Neural crest cell (in vitro differentiated cells): ENCODE data around the gene ATG4A. TPM values are rescaled to one million over a fixed set of nuclear protein-coding genes. Genes with fewer than 3 reads are reported as not detected.

Source experiments
- DNase-seq: peaks from one replicate; pipeline ENCODE4 v3.0.0; 2021; ENCODE audit warnings: low read depth, mixed read lengths, low spot score
- H3K27ac Mint-ChIP-seq: one replicate; pipeline ENCODE4 v1.8.0; 2021; ENCODE audit warnings: mild to moderate bottlenecking, mixed read lengths; ENCODE audit not compliant: unreplicated experiment
- H3K27me3 Mint-ChIP-seq: 2 replicates; pipeline ENCODE4 v1.8.0; 2021; ENCODE audit warnings: low read depth, mild to moderate bottlenecking, mixed read lengths
- H3K36me3 Mint-ChIP-seq: 2 replicates; pipeline ENCODE4 v1.8.0; 2021; ENCODE audit warnings: low read depth, mild to moderate bottlenecking, mixed read lengths
- H3K4me1 Mint-ChIP-seq: 2 replicates; pipeline ENCODE4 v1.8.0; 2021; ENCODE audit warnings: mixed read lengths
- H3K4me3 Mint-ChIP-seq: one replicate; pipeline ENCODE4 v1.8.0; 2021; ENCODE audit warnings: mild to moderate bottlenecking, mixed read lengths
- H3K9me3 Mint-ChIP-seq: 2 replicates; pipeline ENCODE4 v1.8.0; 2021; ENCODE audit warnings: mixed read lengths
- total RNA-seq: library from RNA; stranded (reverse); gene quantifications from 2 replicates; pipeline ENCODE4 v1.2.1, GENCODE V29; 2021
- TF ChIP-seq, protein P1 (sequence below): fragments of 200-600 bp; sonication (generic); conservative IDR thresholded peaks from 2 replicates; pipeline ENCODE4 v1.5.0; 2021; ENCODE audit warnings: antibody characterized with exemption, mild to moderate bottlenecking

ATG4A gene
- total RNA-seq, 1 donor from 2014 or later, result 7.5 TPM

DNA sequence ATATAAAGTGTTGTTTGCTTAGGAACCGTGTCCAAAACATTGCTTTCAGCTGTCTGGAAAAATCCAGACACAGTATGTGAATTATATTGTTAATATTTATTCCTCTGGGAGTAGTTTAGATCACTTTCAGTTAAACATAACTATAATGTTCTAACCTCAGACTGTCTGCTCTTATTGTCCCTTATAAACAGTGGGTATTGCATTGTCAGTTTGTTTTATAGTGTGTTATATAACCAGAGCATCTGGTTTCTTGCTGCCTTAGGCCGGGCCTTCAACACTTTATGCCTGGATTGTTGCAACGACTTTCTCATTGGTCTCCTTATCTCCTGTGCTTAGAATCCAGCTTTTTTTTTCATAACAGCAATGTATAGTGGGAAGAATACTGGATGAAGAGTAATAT lies 26.4 kb downstream of the ATG4A start:
- H3K27me3 Mint-ChIP-seq, result no peaks in the 10 kb centered on the region
- no peaks in the 10 kb centered on the region for H3K36me3 Mint-ChIP-seq
- H3K27ac Mint-ChIP-seq, result no peak overlapping the region
- TF ChIP-seq, protein P1, sequence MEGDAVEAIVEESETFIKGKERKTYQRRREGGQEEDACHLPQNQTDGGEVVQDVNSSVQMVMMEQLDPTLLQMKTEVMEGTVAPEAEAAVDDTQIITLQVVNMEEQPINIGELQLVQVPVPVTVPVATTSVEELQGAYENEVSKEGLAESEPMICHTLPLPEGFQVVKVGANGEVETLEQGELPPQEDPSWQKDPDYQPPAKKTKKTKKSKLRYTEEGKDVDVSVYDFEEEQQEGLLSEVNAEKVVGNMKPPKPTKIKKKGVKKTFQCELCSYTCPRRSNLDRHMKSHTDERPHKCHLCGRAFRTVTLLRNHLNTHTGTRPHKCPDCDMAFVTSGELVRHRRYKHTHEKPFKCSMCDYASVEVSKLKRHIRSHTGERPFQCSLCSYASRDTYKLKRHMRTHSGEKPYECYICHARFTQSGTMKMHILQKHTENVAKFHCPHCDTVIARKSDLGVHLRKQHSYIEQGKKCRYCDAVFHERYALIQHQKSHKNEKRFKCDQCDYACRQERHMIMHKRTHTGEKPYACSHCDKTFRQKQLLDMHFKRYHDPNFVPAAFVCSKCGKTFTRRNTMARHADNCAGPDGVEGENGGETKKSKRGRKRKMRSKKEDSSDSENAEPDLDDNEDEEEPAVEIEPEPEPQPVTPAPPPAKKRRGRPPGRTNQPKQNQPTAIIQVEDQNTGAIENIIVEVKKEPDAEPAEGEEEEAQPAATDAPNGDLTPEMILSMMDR, result no peak
- no peak for DNase-seq
- no peak overlapping the region for H3K4me3 Mint-ChIP-seq
- peaks cover 9% of the 10 kb centered on the region for H3K4me1 Mint-ChIP-seq
- H3K9me3 Mint-ChIP-seq, result no peaks in the 10 kb centered on the region

DNA sequence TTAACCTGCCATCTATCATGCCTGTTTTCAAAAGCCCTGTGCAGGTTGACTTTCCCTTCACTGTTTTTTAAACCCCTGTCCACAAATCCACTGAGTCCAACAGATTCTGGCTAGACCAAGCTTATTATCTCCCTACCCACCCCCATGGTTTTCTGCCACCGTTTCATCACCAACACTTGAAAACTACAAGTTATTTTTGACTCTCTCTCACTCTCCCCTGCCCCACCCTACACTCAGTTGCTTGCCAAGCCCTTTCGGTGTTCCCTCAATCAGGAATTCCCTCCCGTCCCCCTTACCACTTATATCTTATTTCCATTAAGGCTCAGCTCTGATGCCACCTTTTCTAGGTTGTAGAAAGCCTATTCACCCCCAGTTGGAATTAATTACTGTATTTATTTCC lies 29.7 kb downstream of the ATG4A start:
- Mint-ChIP-seq H3K27me3 (no peaks in the 10 kb centered on the region), H3K9me3 (no peaks in the 10 kb centered on the region), H3K4me3 (no peak overlapping the region), H3K36me3 (no peaks in the 10 kb centered on the region), H3K27ac (no peak overlapping the region), H3K4me1 (peaks cover 9% of the 10 kb centered on the region)
- TF ChIP-seq, protein P1, result no peak
- no peak for DNase-seq

DNA sequence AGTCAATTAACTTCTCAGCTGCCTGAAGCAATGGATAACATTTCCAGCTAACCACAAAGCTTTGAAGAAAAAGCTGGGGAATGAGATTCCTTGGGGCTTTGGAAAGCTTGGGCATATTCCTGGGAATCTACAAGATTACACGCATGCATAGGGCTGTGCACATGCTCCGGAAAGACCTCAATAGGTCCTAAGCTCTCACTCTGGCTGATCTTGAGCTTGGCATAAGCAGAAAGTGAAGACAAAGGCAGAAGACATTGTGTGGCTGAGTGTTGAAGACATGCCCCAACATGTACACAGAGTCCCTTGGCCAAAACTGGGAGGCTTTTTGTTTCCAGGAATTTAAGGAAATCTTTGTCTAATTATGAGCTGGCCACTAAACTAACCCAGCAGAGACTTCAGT lies 31.2 kb downstream of the ATG4A start:
- Mint-ChIP-seq H3K4me3 (no peak overlapping the region), H3K27ac (no peak overlapping the region), H3K27me3 (no peaks in the 10 kb centered on the region), H3K9me3 (no peaks in the 10 kb centered on the region), H3K4me1 (peaks cover 9% of the 10 kb centered on the region), H3K36me3 (no peaks in the 10 kb centered on the region)
- DNase-seq, result no peak
- TF ChIP-seq, protein P1, result no peak

DNA sequence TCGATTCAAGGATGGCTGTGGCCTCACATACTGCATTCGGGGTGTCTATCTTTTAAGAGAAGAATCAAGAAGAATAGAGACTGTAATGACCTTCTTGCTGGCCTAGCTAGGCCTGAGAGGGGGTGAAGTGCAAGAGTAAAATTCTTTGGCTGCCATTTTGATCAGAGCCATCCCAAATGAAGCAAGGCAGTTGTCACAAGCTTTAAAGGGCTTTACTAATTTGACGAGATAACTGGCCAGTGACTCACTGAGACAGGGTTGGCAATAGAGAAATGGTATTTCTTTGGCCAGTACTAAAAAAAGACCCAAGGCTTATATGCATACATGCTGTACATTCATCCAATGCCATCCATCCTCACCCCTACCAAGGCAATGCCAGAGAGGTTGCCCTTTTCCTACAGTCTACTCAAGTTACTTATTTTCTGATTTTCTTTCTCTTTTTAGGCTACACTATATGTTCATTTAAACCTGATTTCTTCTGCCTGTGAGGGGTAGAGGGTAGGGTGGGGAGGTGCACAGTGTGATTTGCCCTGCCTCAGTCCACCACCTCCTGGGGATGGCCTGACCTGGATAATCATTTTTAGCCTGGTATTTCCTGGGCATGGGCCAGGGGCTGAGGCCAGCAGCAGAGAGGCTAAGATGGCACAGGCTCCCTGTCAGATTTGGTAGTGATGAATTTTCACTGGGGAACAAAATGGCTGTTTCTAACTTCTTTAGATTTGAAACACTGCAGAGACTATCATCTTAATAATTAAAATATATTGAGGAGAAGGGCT lies 32.2 kb downstream of the ATG4A start:
- no peak for DNase-seq
- Mint-ChIP-seq H3K36me3 (no peaks in the 10 kb centered on the region), H3K27ac (no peak overlapping the region), H3K27me3 (no peaks in the 10 kb centered on the region), H3K9me3 (peaks cover under 1% of the 10 kb centered on the region), H3K4me1 (peaks cover 9% of the 10 kb centered on the region), H3K4me3 (no peak overlapping the region)
- TF ChIP-seq, protein P1, result no peak

DNA sequence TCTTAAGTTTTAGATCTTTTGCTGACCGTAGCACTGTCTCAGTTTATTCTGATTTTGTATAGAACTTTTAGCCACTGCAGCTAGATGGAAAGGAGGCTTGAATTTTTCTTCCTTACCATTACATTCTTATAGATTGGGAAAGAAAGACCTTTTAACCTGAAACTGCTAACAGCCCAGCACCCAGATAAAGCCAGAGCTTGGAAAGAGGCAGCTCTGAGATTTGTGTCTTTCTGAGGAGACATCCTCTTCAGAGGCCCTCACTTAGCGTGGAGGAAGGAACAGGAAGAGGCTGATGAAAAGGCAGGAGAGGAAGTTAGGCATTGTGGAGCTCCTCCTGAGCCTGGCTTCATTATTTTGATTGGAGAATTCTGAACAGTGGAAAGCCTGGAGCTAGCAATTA lies 35.1 kb downstream of the ATG4A start:
- Mint-ChIP-seq H3K4me3 (no peak overlapping the region), H3K27ac (no peak overlapping the region), H3K36me3 (peaks cover 9% of the 10 kb centered on the region), H3K4me1 (peaks cover 9% of the 10 kb centered on the region), H3K9me3 (peaks cover 2% of the 10 kb centered on the region), H3K27me3 (no peaks in the 10 kb centered on the region)
- TF ChIP-seq, protein P1, result no peak
- DNase-seq, result no peak
